BJ (cell line): ENCODE measurements around the gene OSGIN1. TPM values are rescaled to one million over a fixed set of nuclear protein-coding genes. Genes with fewer than 3 reads are reported as not detected.

ENCODE experiments used
- CTCF ChIA-PET: fragments of 350-600 bp; formaldehyde crosslinking; extraction: SDS; loops from one replicate; lab custom pipeline; 2021; ENCODE audit warnings: antibody characterized with exemption, inconsistent platforms; lab: Yijun Ruan, JAX
- POLR2A ChIA-PET: fragments of 300-600 bp; sonication (Branson Sonifier 250); formaldehyde crosslinking; extraction: SDS; loops from one replicate; lab custom pipeline; 2021; ENCODE audit warnings: antibody characterized with exemption; lab: Charles Lee
- DNase-seq: peaks from one replicate; pipeline ENCODE4 v3.0.0-alpha.2; 2011; ENCODE audit warnings: low read depth
- H3K27me3 ChIP-seq: 2 replicates; pipeline ENCODE4 v1.6.0; 2011; ENCODE audit warnings: low read length; ENCODE audit not compliant: control insufficient read depth, insufficient read depth
- H3K36me3 ChIP-seq: 2 replicates; pipeline ENCODE4 v1.5.1; 2011; ENCODE audit warnings: low read length; ENCODE audit not compliant: control insufficient read depth, insufficient read depth
- H3K4me3 ChIP-seq: 2 replicates; pipeline ENCODE4 v1.5.1; 2011; ENCODE audit warnings: low read depth, mild to moderate bottlenecking, control low read depth, low read length
- CTCF ChIP-seq: IDR thresholded peaks from 2 replicates; pipeline ENCODE4 v1.5.1; 2011; ENCODE audit warnings: low read depth, mild to moderate bottlenecking, control low read depth, inconsistent platforms, low read length, moderate library complexity; ENCODE audit not compliant: insufficient read depth
- polyA plus RNA-seq: library from polyadenylated mRNA; depleted of rRNA; stranded (reverse); fragments of >200 nt; gene quantifications from 2 replicates; pipeline ENCODE4 v1.2.3, GENCODE V29; 2011

The OSGIN1 gene
- polyA plus RNA-seq, 1 experiment, result 5.1 TPM

GRCh38 chr16:83951544-83951943 is 1.5 kb upstream of the OSGIN1 start:
- H3K4me3 ChIP-seq, result no peak overlapping the region
- H3K36me3 ChIP-seq, result no peaks in the 10 kb centered on the region
- ChIA-PET CTCF (interaction anchor here (0.7 kb wide), 1 partner anchor 858 kb away, joined by 3 read pairs; no protein-coding TSS in a partner anchor), POLR2A (no interaction called here)
- DNase-seq, result no peak
- H3K27me3 ChIP-seq, result no peaks in the 10 kb centered on the region
- no peak for TF ChIP-seq CTCF

DNA sequence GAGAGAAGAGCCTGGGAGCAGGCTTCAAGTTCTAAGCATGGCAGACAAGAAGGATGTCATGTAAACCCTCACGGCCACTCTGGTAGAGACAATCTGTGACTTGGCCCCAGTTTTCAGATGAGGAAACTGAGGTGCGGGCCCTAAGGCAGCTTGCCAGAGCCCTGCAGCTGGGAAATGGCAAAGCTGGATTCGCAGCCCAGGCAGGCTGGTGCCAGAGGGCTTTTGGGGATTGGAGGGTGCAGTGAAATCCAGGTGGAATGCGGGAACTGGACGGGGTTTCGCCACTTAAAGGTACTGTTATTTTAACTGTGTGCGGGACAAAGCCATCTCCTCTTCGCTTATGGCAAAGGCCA is 477 bp upstream of the OSGIN1 start:
- DNase-seq, result no peak
- Histone ChIP-seq H3K27me3 (no peaks in the 10 kb centered on the region), H3K36me3 (no peaks in the 10 kb centered on the region), H3K4me3 (peak overlapping the region; percentile 19; the same call in 1 of the 2 replicates)
- CTCF ChIA-PET, result interaction anchor here (1.2 to 7.4 kb wide), 4 partner anchors 13 to 112 kb away, joined by 3 to 161 read pairs (median 16); no protein-coding TSS in a partner anchor
- POLR2A ChIA-PET, result no interaction called here
- TF ChIP-seq CTCF, result no peak

GRCh38 chr16:83953796-83954576 is 946 bp downstream of the OSGIN1 start:
- H3K27me3 ChIP-seq, result no peaks in the 10 kb centered on the region
- ChIA-PET POLR2A (no interaction called here), CTCF (interaction anchor here (0.6 to 7.4 kb wide), 8 partner anchors 10 to 110 kb away, joined by 3 to 161 read pairs (median 4); no protein-coding TSS in a partner anchor)
- peak; percentile 54 for TF ChIP-seq CTCF
- no peak for DNase-seq
- peaks cover 3% of the 10 kb centered on the region; the same call in 1 of the 2 replicates for H3K36me3 ChIP-seq
- H3K4me3 ChIP-seq, result peak overlapping the region; percentile 55

DNA sequence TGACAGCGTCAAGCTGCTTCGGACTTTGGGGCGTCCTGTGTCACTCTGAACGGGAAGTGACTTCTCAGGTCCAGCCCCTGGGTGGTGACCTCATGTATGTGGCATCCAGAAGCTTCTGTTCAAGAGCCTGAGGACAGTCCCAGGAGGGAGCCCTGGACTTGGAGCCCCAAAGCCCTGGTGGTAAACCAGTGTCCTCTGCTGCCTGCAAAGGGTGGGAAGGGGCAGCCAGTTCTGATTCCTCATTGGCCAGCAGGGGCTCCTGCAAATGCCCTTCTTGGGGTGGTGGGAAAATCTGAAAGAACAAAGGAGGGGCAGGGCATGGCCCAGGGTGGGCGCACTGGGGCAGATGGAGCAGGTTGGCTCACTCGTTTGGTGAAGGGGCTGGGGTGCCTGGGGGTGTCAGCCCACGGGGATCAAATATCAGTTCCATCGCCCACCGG is 1.6 kb downstream of the OSGIN1 start:
- Histone ChIP-seq H3K27me3 (no peaks in the 10 kb centered on the region), H3K4me3 (no peak overlapping the region), H3K36me3 (peaks cover 7% of the 10 kb centered on the region)
- ChIA-PET CTCF (interaction anchor here (0.6 to 7.4 kb wide), 6 partner anchors 10 to 110 kb away, joined by 3 to 161 read pairs (median 6); no protein-coding TSS in a partner anchor), POLR2A (no interaction called here)
- no peak for DNase-seq
- no peak for TF ChIP-seq CTCF
